Breast epithelium (tissue), 3 donors: ENCODE measurements around the gene CBR1.

ENCODE experiments used
- CTCF ChIP-seq, 3 donors: fragments of 450-650 bp; IDR thresholded peaks; one replicate each; pipeline ENCODE4 v1.5.1; 2016 to 2017; ENCODE audit warnings: antibody characterized with exemption in 3 of 3, mild to moderate bottlenecking in 3 of 3, moderate library complexity in 3 of 3
- POLR2A ChIP-seq: fragments of 450-650 bp; IDR thresholded peaks from one replicate; pipeline ENCODE4 v1.6.1; 2016; ENCODE audit warnings: antibody characterized with exemption, mild to moderate bottlenecking, moderate library complexity

DNA sequence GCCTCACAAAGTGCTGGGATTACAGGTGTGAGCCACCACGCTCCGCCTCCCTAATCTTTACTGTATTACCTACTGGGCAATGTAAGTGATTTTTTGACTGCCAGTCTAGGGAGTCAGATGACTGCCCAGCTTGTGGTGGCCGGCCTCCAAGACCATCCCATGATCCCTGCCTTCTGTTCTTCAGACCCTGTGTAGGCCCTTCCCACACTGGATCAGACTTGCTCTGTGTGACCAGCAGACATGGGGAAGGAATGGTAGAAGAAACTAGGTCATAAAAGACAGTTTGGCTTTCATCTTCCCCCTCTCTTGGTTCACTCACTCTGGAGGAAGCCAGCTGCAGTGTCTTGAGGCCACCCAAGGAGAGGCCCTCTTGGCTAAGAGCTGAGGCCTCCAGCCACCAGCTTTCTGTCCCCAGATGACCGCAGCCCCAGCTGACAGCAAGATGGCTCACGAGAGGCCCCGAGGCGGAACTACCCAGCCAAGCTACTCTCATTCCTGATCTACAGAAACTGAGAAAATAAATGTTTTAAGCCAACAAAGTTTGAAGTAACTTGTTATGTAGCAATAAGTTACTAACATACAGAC lies 50.6 kb downstream of the CBR1 start:
- TF ChIP-seq CTCF (IDR thresholded peaks at IDR 0.05) (no peak), POLR2A (no peak)
